ENCODE data around the gene ZNF106. TPM values are rescaled to one million over a fixed set of nuclear protein-coding genes. Genes with fewer than 3 reads are reported as not detected.

ZNF106 gene
- total RNA-seq, 6 donors from 2014 or later: 67.0 to 130 (median 93.0) TPM

DNA sequence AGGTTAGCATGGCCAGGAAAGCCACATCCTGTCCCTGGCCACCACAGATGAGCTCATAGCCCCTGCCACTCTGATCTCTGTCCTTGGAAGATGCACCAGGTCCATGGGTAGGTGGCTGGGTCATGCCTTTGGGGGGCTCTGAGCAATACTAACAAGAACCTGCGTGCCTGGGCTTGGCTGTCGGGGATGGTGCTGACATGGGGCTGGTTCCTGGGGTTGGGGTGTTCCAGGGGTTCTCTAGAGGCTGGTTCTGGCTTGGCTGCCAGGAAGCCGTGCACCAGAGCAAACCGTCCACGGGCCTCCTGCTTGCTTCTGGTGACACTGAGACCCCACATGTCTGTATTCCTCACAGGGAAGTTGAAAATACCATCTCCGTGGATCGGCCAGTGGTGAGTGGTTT, 87.6 kb downstream of the ZNF106 start:
- no peak for ATAC-seq (ENCODE audit: low FRiP score in 2 of 2)
- 89 to 100% methylated on average over 2 to 7 of the region's 7 CpGs for whole genome bisulfite sequencing, 2 donors
- Histone ChIP-seq H3K27ac (no peak overlapping the region), H3K4me1 (no peaks in the 10 kb centered on the region), H3K36me3 (peaks cover 21 to 40% (median 26%) of the 10 kb centered on the region in 4 donors), H3K9me3 (no peaks in the 10 kb centered on the region), H3K27me3 (no peaks in the 10 kb centered on the region), H3K4me3 (no peak overlapping the region)
- DNase-seq: no peak
- no peak for TF ChIP-seq POLR2AphosphoS5 (IDR thresholded peaks at IDR 0.05)
- TF ChIP-seq, protein P1, sequence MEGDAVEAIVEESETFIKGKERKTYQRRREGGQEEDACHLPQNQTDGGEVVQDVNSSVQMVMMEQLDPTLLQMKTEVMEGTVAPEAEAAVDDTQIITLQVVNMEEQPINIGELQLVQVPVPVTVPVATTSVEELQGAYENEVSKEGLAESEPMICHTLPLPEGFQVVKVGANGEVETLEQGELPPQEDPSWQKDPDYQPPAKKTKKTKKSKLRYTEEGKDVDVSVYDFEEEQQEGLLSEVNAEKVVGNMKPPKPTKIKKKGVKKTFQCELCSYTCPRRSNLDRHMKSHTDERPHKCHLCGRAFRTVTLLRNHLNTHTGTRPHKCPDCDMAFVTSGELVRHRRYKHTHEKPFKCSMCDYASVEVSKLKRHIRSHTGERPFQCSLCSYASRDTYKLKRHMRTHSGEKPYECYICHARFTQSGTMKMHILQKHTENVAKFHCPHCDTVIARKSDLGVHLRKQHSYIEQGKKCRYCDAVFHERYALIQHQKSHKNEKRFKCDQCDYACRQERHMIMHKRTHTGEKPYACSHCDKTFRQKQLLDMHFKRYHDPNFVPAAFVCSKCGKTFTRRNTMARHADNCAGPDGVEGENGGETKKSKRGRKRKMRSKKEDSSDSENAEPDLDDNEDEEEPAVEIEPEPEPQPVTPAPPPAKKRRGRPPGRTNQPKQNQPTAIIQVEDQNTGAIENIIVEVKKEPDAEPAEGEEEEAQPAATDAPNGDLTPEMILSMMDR (IDR thresholded peaks at IDR 0.05): no peak
- no peak for TF ChIP-seq POLR2A (IDR thresholded peaks at IDR 0.05)
- TF ChIP-seq EP300 (IDR thresholded peaks at IDR 0.05): no peak

DNA sequence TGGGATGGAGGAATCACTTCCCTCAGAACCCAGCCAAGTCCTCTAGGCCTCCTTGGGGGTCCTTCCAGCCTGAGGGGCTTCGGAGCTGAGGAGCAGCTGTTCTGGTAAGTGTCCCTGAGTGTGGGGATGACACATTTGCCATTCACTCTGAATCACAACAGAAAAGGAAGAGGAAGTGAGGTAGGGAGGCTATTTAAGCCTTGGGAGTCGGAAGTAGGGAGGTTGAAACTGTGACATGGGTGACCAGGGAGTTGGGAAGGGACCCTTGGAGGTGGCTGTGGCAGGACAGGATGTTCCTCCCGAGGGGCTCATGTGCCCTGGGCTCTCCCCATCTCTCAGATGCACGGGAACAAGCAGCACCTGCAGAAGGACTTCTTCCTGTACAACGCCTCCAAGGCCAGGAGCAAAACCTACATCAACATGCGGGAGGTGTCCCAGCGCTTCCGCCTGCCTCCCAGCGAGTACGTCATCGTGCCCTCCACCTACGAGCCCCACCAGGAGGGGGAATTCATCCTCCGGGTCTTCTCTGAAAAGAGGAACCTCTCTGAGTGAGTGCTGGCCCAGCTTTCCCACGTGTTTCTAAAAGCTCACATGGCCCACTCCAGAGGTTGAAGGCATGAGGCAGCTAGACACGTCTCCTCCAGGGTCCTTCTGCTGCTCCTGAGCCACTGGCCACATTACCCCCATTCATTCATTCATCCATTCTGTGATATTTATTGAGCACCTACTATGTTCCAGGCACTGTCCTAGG, 88.3 kb downstream of the ZNF106 start:
- DNase-seq (no peak), ATAC-seq (ENCODE audit: low FRiP score in 2 of 2) (no peak)
- no peaks in the 10 kb centered on the region for H3K4me1 ChIP-seq
- H3K27ac ChIP-seq: no peak overlapping the region
- H3K4me3 ChIP-seq: no peak overlapping the region
- TF ChIP-seq, protein P1 (IDR thresholded peaks at IDR 0.05): no peak
- TF ChIP-seq POLR2AphosphoS5 (IDR thresholded peaks at IDR 0.05) (no peak), POLR2A (IDR thresholded peaks at IDR 0.05) (no peak), EP300 (IDR thresholded peaks at IDR 0.05) (no peak)
- no peaks in the 10 kb centered on the region for H3K9me3 ChIP-seq
- WGBS, 2 donors: 84 to 94% methylated on average over 15 of the region's 15 CpGs
- no peaks in the 10 kb centered on the region for H3K27me3 ChIP-seq
- H3K36me3 ChIP-seq: peaks cover 21 to 40% (median 24%) of the 10 kb centered on the region in 4 donors

DNA sequence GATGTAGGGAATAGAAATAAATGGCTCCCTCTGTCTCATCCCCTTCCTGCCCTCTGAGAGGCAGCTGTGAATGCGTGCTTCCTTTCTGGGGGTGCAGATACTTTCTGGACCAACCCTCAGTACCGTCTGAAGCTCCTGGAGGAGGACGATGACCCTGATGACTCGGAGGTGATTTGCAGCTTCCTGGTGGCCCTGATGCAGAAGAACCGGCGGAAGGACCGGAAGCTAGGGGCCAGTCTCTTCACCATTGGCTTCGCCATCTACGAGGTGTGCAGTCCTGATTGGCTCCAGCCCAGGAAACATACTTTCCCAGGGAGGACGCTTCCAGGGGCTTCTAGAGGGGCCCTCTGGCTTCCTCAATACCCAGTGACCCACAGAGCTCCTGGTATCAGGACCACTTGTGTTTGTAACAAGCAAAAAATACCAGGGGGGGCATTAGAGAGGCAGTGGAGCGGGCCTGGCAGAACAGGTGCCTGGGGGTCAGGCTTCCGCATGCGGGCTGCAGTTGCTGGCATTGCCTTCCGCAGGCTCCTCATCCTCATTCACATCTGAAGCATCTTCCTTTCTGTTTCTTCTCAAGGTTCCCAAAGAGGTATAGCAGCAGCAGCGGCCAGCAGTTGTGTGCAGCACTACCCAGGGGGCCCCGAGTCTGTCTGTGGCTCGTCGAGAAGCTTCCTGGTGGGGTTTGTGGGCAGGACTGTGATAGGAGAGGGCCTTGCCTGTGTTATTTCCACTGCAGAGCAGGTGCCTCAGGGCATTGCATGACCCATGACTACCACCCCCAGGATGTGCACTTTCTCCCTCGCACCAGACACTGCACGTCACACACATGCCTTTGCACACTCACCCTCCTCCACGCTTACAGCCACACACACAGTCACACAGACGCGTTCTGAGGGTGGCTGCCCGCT, 89.1 kb downstream of the ZNF106 start:
- no peak overlapping the region for H3K4me3 ChIP-seq
- 90% methylated on average over 24 of the region's 24 CpGs for WGBS, 2 donors
- no peak for DNase-seq
- no peak overlapping the region for H3K27ac ChIP-seq
- H3K9me3 ChIP-seq: no peaks in the 10 kb centered on the region
- H3K27me3 ChIP-seq: no peaks in the 10 kb centered on the region
- TF ChIP-seq POLR2AphosphoS5 (IDR thresholded peaks at IDR 0.05): no peak
- TF ChIP-seq POLR2A (IDR thresholded peaks at IDR 0.05): no peak
- TF ChIP-seq, protein P1 (IDR thresholded peaks at IDR 0.05): no peak
- no peak for TF ChIP-seq EP300 (IDR thresholded peaks at IDR 0.05)
- no peak for ATAC-seq (ENCODE audit: low FRiP score in 2 of 2)
- peaks cover 21 to 44% (median 24%) of the 10 kb centered on the region in 4 donors for H3K36me3 ChIP-seq
- H3K4me1 ChIP-seq: no peaks in the 10 kb centered on the region

DNA sequence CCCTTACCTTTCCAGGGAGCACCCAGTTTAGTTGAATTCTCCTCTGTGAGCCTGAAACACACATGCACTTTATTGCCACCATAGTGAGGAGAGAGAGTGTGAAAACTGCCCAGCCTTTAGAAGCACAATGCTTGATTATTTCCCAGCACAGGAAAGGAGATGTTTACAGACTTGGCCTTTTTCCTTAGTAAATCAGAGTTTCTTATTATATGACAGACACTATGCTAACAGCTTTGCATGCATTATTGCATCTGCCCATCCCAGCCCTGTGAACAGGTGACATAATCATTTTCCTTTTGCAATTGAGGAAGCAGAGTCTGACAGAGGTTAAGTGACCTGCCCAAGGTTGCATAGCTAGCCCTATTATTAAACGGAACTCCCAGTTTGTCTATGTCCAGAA, 95.1 kb downstream of the ZNF106 start:
- ATAC-seq (ENCODE audit: low FRiP score in 2 of 2) (no peak), DNase-seq (no peak)
- 60 to 75% methylated on average over 1 of the region's 1 CpG for WGBS, 2 donors
- Histone ChIP-seq H3K4me3 (no peak overlapping the region), H3K27me3 (no peaks in the 10 kb centered on the region), H3K36me3 (peaks cover 6 to 23% (median 7%) of the 10 kb centered on the region in 4 donors), H3K4me1 (no peaks in the 10 kb centered on the region), H3K27ac (no peak overlapping the region), H3K9me3 (no peaks in the 10 kb centered on the region)
- TF ChIP-seq POLR2AphosphoS5 (IDR thresholded peaks at IDR 0.05) (no peak), EP300 (IDR thresholded peaks at IDR 0.05) (no peak), POLR2A (IDR thresholded peaks at IDR 0.05) (no peak)
- TF ChIP-seq, protein P1 (IDR thresholded peaks at IDR 0.05): no peak

All from upper lobe of left lung (tissue), 6 donors.